ELR (cell line): Measurements from ENCODE around the gene MEG3.
A peak's percentile ranks its signal among the peaks of the same experiment; 100 is the strongest.

Experiments
- DNase-seq: peaks from one replicate; pipeline ENCODE4 v3.0.0-alpha.2; 2015; ENCODE audit warnings: low read depth

MEG3 gene

GRCh38 chr14:100864960-100865681, 39.2 kb downstream of the MEG3 start:
- no peak for DNase-seq

GRCh38 chr14:100865682-100866591, 40.0 kb downstream of the MEG3 start:
- no peak for DNase-seq

GRCh38 chr14:100866666-100867630, 41.0 kb downstream of the MEG3 start:
- no peak for DNase-seq

- no peak for DNase-seq
Measured at GRCh38 chr14:100867631-100868315, 41.9 kb downstream of the MEG3 start.

- DNase-seq = no peak
Measured at GRCh38 chr14:100868621-100869370, 42.9 kb downstream of the MEG3 start.

GRCh38 chr14:100871234-100872186, 45.6 kb downstream of the MEG3 start:
- peak; percentile 86 for DNase-seq

- peak; percentile 67 for DNase-seq
Measured at GRCh38 chr14:100872259-100873095, 46.6 kb downstream of the MEG3 start.

GRCh38 chr14:100873096-100873482, 47.2 kb downstream of the MEG3 start:
- DNase-seq = peak; percentile 24

- DNase-seq = no peak
Measured at GRCh38 chr14:100874051-100874410, 48.1 kb downstream of the MEG3 start.

- no peak for DNase-seq
Measured at GRCh38 chr14:100874411-100875091, 48.6 kb downstream of the MEG3 start.

- no peak for DNase-seq
Measured at GRCh38 chr14:100875126-100875525, 49.2 kb downstream of the MEG3 start.

- no peak for DNase-seq
Measured at GRCh38 chr14:100875861-100876590, 50.1 kb downstream of the MEG3 start.

GRCh38 chr14:100878271-100879146, 52.6 kb downstream of the MEG3 start:
- no peak for DNase-seq

GRCh38 chr14:100879194-100879593, 53.3 kb downstream of the MEG3 start:
- DNase-seq = no peak

GRCh38 chr14:100879782-100880181, 53.9 kb downstream of the MEG3 start:
- no peak for DNase-seq
